ENCODE results near the gene MT1H.

DNA sequence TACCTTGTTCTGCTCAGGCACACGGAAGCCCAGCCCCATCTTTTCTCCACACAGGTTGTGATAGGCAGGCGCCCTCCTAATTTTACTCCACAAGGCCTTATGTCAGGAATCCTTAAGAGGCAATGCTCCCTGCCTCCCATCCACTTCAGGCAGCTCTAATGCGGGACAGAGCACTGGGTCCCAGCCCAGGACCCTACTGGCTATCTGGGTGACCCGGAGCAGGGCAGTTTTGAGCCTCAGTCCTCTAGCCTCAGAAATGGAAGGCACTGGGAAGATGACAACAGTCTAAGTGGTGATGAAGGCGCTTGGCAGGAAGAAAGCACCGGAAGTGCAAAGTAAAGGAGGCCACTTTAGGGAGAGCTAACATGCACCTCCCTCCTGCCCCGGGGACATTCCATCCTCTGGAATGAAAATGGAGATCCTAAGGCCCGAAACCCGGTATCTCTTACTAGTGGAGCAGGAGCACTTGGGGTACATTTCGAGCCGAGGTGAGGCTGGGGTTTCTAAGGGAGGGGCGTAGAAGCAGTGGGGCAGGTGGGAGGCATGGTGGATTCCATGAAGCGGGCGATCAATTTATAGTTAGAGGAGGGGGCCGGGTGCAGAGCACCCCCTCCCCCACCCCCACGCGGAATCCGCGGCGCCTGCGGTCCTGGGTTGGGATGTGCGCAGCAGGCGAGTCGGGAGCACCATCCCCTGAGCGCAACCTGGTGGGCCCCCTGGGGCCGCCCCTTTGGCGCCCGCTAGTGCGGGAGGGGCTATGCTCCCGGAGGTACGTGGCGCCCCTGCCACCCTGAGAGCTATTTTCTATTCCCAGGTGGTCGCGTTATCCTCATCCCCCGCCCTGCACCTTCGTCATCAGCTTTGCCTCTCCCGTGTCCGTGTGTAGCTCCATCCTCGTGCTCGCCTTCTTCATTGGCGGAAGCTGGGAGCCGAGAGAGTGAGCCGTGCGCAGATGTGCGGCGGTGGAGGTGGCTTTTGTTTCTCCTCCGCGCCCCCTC lies 7.0 kb upstream of the MT1H start:
- TF ChIP-seq CTCF (IDR thresholded peaks at IDR 0.05) (no peak), POLR2A (IDR thresholded peaks at IDR 0.05) (no peak)
